HCT116 (cell line): ENCODE measurements around the gene ZGPAT. TPM values are rescaled to one million over a fixed set of nuclear protein-coding genes. Genes with fewer than 3 reads are reported as not detected.

Source experiments
- ATAC-seq: fragments of 200-7000 bp; cut with Tn5 transposase; 2 replicates; pipeline ENCODE4 v1.9.1; 2020; ENCODE audit warnings: mild to moderate bottlenecking, moderate library complexity
- BruUV-seq: library from RNA; stranded (reverse); fragments of 400-500 nt; replicated peaks from 2 replicates; lab custom pipeline; 2021; lab: Mats Ljungman, UMichigan
- CTCF ChIA-PET: fragments of 300-600 bp; sonication (Branson Sonifier 250); formaldehyde crosslinking; loops from one replicate; lab custom pipeline; 2021; ENCODE audit warnings: antibody characterized with exemption; lab: Charles Lee
- POLR2A ChIA-PET: fragments of 300-600, 350-600 bp; sonication (Branson Sonifier 250); formaldehyde crosslinking; loops from one replicate; lab custom pipeline; 2021; ENCODE audit warnings: antibody characterized with exemption; lab: Charles Lee
- RAD21 ChIA-PET, 2 experiments: fragments of 300-600 bp; sonication (Branson Sonifier 250); formaldehyde crosslinking; loops; one replicate each; lab custom pipeline; 2023; ENCODE audit warnings: low total read pairs in 2 of 2; ENCODE audit not compliant: uncharacterized antibody in 2 of 2, unreplicated experiment in 2 of 2, low non-redundant PET in 1 of 2; lab: Charles Lee
- DNase-seq: peaks from one replicate; pipeline ENCODE4 v3.0.0-alpha.2; 2010; ENCODE audit warnings: low read depth, low spot score
- H2AFZ ChIP-seq: fragments of 200-600 bp; shearing (Covaris generic), sonication (generic); 2 replicates; pipeline ENCODE4 v1.6.1; 2017; ENCODE audit warnings: low read depth, mixed run types, mixed read lengths, antibody characterized with exemption, low read length; ENCODE audit not compliant: poor library complexity, severe bottlenecking
- H3K27ac ChIP-seq: 2 replicates; pipeline ENCODE4 v1.5.1; 2012; ENCODE audit warnings: low read depth, low read length
- H3K27me3 ChIP-seq: fragments of 200-600 bp; sonication (generic); 2 replicates; pipeline ENCODE4 v1.6.1; 2016; ENCODE audit warnings: mixed run types, low read length, mixed read lengths; ENCODE audit not compliant: insufficient read depth
- H3K36me3 ChIP-seq, 2 experiments: fragments of 200-500 bp in 1 of 2; fragments of 200-600 bp in 1 of 2; sonication (Bioruptor generic) in 1 of 2; sonication (generic) in 1 of 2; 2 replicates each; pipeline versions ENCODE4 v1.5.1 to v1.6.1; 2014 to 2016; ENCODE audit warnings: low read length in 2 of 2, inconsistent platforms in 1 of 2, mixed read lengths in 1 of 2, mixed run types in 1 of 2; ENCODE audit not compliant: insufficient read depth in 2 of 2, control insufficient read depth in 1 of 2
- H3K4me1 ChIP-seq, 2 experiments: fragments of 200-600 bp in 1 of 2; sonication (generic) in 1 of 2; 2 replicates each; pipeline versions ENCODE4 v1.5.1 to v1.6.1; 2012 to 2017; ENCODE audit warnings: low read length in 2 of 2, inconsistent platforms in 1 of 2, mild to moderate bottlenecking in 1 of 2, mixed read lengths in 1 of 2, mixed run types in 1 of 2, moderate library complexity in 1 of 2; ENCODE audit not compliant: insufficient read depth in 2 of 2, control insufficient read depth in 1 of 2
- H3K4me2 ChIP-seq: fragments of 200-600 bp; sonication (generic); 2 replicates; pipeline ENCODE4 v1.6.1; 2017; ENCODE audit warnings: mixed run types, low read length, mixed read lengths
- H3K4me3 ChIP-seq, 2 experiments: fragments of 200-600 bp in 1 of 2; sonication (generic) in 1 of 2; replicated peaks in 1 of 2; 2 replicates each; pipeline ENCODE4 v1.5.1; 2011 to 2016; ENCODE audit warnings: low read length in 2 of 2, control low read depth in 1 of 2, low read depth in 1 of 2, mild to moderate bottlenecking in 1 of 2, mixed read lengths in 1 of 2, mixed run types in 1 of 2
- H3K79me2 ChIP-seq: fragments of 200-600 bp; sonication (generic); 2 replicates; pipeline ENCODE4 v1.6.1; 2017; ENCODE audit warnings: mild to moderate bottlenecking, mixed run types, low read length, moderate library complexity, mixed read lengths; ENCODE audit not compliant: insufficient read depth
- H3K9ac ChIP-seq: fragments of 200-600 bp; sonication (generic); 2 replicates; pipeline ENCODE4 v1.6.1; 2016; ENCODE audit warnings: low read length, mixed read lengths
- H3K9me2 ChIP-seq: fragments of 200-600 bp; sonication (generic), shearing (Covaris generic); 2 replicates; pipeline ENCODE4 v1.6.1; 2017; ENCODE audit warnings: mixed run types, mild to moderate bottlenecking, moderate library complexity; ENCODE audit not compliant: insufficient read depth
- H3K9me3 ChIP-seq, 2 experiments: fragments of 200-500 bp in 1 of 2; fragments of 200-600 bp in 1 of 2; sonication (Bioruptor generic) in 1 of 2; sonication (generic) in 1 of 2; 2 replicates each; pipeline ENCODE4 v1.6.1; 2014 to 2017; ENCODE audit warnings: low read length in 2 of 2, mixed read lengths in 2 of 2, inconsistent platforms in 1 of 2, low read depth in 1 of 2, mild to moderate bottlenecking in 1 of 2, mixed run types in 1 of 2, moderate library complexity in 1 of 2; ENCODE audit not compliant: control insufficient read depth in 1 of 2, insufficient read depth in 1 of 2
- H4K20me1 ChIP-seq: fragments of 200-600 bp; sonication (generic), shearing (Covaris generic); 2 replicates; pipeline ENCODE4 v1.6.1; 2017; ENCODE audit warnings: mixed run types, mild to moderate bottlenecking, moderate library complexity; ENCODE audit not compliant: insufficient read depth
- CEBPB ChIP-seq: IDR thresholded peaks from 2 replicates; pipeline ENCODE4 v1.6.1; 2012; ENCODE audit warnings: low read depth
- EGR1 ChIP-seq: IDR thresholded peaks from 2 replicates; pipeline ENCODE4 v1.6.1; 2012; ENCODE audit warnings: low read depth
- ELF1 ChIP-seq: IDR thresholded peaks from 2 replicates; pipeline ENCODE4 v1.6.1; 2012; ENCODE audit warnings: low read depth, borderline replicate concordance
- FOSL1 ChIP-seq: IDR thresholded peaks from 2 replicates; pipeline ENCODE4 v1.6.1; 2012; ENCODE audit warnings: low read depth
- JUND ChIP-seq: IDR thresholded peaks from 2 replicates; pipeline ENCODE4 v1.6.1; 2012
- MAX ChIP-seq: IDR thresholded peaks from 2 replicates; pipeline ENCODE4 v1.6.1; 2012
- SIN3A ChIP-seq: IDR thresholded peaks from 2 replicates; pipeline ENCODE4 v1.6.1; 2012; ENCODE audit warnings: low read depth
- SRF ChIP-seq: IDR thresholded peaks from 2 replicates; pipeline ENCODE4 v1.6.1; 2012; ENCODE audit warnings: low read depth
- TCF7L2 ChIP-seq: IDR thresholded peaks from 2 replicates; pipeline ENCODE4 v1.7.0; 2011; ENCODE audit warnings: borderline replicate concordance, inconsistent platforms; ENCODE audit not compliant: insufficient read depth, insufficient read length; ENCODE audit errors: extremely low read depth
- ZBTB33 ChIP-seq: IDR thresholded peaks from 2 replicates; pipeline ENCODE4 v1.6.1; 2011; ENCODE audit warnings: mild to moderate bottlenecking, low read length, moderate library complexity; ENCODE audit not compliant: insufficient replicate concordance; ENCODE audit errors: extremely low read depth
- ZNF274 ChIP-seq: fragments of 200-500 bp; sonication (Bioruptor generic); IDR thresholded peaks from 2 replicates; pipeline ENCODE4 v1.6.1; 2014; ENCODE audit warnings: mild to moderate bottlenecking, low read depth, low read length, inconsistent platforms
- intact Hi-C: fragments of 100-400 bp; cut with micrococcal nuclease; formaldehyde crosslinking; loops from 2 replicates; pipeline ENCODE4 v1.10.0; 2022
- total RNA-seq: library from RNA; stranded (reverse); gene quantifications from one replicate; pipeline ENCODE4 v1.2.1, GENCODE V29; 2021; ENCODE audit not compliant: unreplicated experiment
- TF ChIP-seq, protein P1 (sequence below): IDR thresholded peaks from 2 replicates; pipeline ENCODE4 v1.6.1; 2012; ENCODE audit warnings: low read depth

ZGPAT gene
- total RNA-seq, 1 experiment from 2014 or later: 30.6 TPM

DNA sequence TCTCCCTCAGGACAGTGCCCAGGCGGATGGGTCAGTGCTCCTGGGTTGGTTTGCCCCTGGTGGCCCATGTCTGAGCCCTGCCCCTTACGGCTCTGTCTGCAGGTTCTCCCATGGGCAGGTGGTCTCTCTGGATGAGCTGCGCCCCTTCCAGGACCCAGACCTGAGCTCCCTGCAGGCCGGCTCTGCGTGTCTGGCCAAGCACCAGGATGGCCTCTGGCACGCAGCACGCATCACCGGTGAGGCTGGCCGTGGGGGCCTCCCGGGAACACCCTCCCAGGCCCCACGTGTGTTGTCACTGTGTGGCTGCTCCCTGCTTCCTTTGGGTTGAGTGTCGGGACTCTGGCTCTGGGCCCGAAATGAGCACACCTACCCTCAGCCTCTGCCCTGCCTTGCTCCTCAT, 25.3 kb downstream of the ZGPAT start:
- no peak overlapping the region for H3K4me3 ChIP-seq
- CTCF ChIA-PET: no interaction called here
- no peak for TF ChIP-seq ZNF274
- TF ChIP-seq SRF: no peak
- no peak for TF ChIP-seq ELF1
- no peak for TF ChIP-seq FOSL1
- TF ChIP-seq, protein P1, sequence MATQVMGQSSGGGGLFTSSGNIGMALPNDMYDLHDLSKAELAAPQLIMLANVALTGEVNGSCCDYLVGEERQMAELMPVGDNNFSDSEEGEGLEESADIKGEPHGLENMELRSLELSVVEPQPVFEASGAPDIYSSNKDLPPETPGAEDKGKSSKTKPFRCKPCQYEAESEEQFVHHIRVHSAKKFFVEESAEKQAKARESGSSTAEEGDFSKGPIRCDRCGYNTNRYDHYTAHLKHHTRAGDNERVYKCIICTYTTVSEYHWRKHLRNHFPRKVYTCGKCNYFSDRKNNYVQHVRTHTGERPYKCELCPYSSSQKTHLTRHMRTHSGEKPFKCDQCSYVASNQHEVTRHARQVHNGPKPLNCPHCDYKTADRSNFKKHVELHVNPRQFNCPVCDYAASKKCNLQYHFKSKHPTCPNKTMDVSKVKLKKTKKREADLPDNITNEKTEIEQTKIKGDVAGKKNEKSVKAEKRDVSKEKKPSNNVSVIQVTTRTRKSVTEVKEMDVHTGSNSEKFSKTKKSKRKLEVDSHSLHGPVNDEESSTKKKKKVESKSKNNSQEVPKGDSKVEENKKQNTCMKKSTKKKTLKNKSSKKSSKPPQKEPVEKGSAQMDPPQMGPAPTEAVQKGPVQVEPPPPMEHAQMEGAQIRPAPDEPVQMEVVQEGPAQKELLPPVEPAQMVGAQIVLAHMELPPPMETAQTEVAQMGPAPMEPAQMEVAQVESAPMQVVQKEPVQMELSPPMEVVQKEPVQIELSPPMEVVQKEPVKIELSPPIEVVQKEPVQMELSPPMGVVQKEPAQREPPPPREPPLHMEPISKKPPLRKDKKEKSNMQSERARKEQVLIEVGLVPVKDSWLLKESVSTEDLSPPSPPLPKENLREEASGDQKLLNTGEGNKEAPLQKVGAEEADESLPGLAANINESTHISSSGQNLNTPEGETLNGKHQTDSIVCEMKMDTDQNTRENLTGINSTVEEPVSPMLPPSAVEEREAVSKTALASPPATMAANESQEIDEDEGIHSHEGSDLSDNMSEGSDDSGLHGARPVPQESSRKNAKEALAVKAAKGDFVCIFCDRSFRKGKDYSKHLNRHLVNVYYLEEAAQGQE: no peak
- no peak for TF ChIP-seq EGR1
- no peak for TF ChIP-seq SIN3A
- TF ChIP-seq ZBTB33: no peak
- TF ChIP-seq JUND: no peak
- no peak for TF ChIP-seq CEBPB
- TF ChIP-seq MAX: no peak
- TF ChIP-seq TCF7L2: no peak
- H3K4me1 ChIP-seq: peaks cover 10 to 24% of the 10 kb centered on the region in 2 experiments; a peak in 3 of 4 replicates
- H3K4me2 ChIP-seq: no peak overlapping the region
- H2AFZ ChIP-seq: no peak overlapping the region
- ATAC-seq (no peak), DNase-seq (no peak)
- H3K9me3 ChIP-seq: no peaks in the 10 kb centered on the region
- RAD21 ChIA-PET: no interaction called here
- no peaks in the 10 kb centered on the region for H4K20me1 ChIP-seq
- peaks cover 0 to 16% of the 10 kb centered on the region in 2 experiments; a peak in 2 of 4 replicates for H3K36me3 ChIP-seq
- BruUV-seq: no TSS peak
- no peaks in the 10 kb centered on the region for H3K9me2 ChIP-seq
- H3K79me2 ChIP-seq: peaks cover 56% of the 10 kb centered on the region
- POLR2A ChIA-PET: no interaction called here
- H3K9ac ChIP-seq: no peak overlapping the region
- intact Hi-C loops: loop anchor here (10.0 kb wide), 1 partner anchor 132 kb away; the partner anchor contains the start of genes ABHD16B and TPD52L2
- no peaks in the 10 kb centered on the region for H3K27me3 ChIP-seq
- H3K27ac ChIP-seq: no peak overlapping the region
